KOPT-K1 (cell line): ENCODE data around the gene SNED1.

Experiments used
- H3K27ac ChIP-seq: fragments of 200-600 bp; sonication (generic); 2 replicates; pipeline ENCODE4 v1.5.1; 2016; ENCODE audit warnings: antibody characterized with exemption, mild to moderate bottlenecking, low read depth, low read length; ENCODE audit not compliant: poor library complexity, severe bottlenecking
- H3K36me3 ChIP-seq: fragments of 200-600 bp; sonication (generic); 2 replicates; pipeline ENCODE4 v1.5.1; 2017; ENCODE audit warnings: antibody characterized with exemption, mild to moderate bottlenecking, low read length, moderate library complexity; ENCODE audit not compliant: insufficient read depth
- H3K9me3 ChIP-seq: fragments of 200-600 bp; sonication (generic); 2 replicates; pipeline ENCODE4 v1.5.1; 2017; ENCODE audit warnings: antibody characterized with exemption, low read length, mild to moderate bottlenecking; ENCODE audit not compliant: insufficient read depth, poor library complexity, severe bottlenecking

Gene SNED1

GRCh38 chr2:240981871-240982800 is 16.3 kb upstream of the SNED1 start:
- Histone ChIP-seq H3K9me3 (no peaks in the 10 kb centered on the region), H3K27ac (no peak overlapping the region), H3K36me3 (no peaks in the 10 kb centered on the region)

- Histone ChIP-seq H3K36me3 (no peaks in the 10 kb centered on the region), H3K9me3 (no peaks in the 10 kb centered on the region)
Observed at GRCh38 chr2:240982821-240983281, 15.6 kb upstream of the SNED1 start.

GRCh38 chr2:240983361-240983995 is 14.9 kb upstream of the SNED1 start:
- Histone ChIP-seq H3K36me3 (no peaks in the 10 kb centered on the region), H3K27ac (no peak overlapping the region), H3K9me3 (no peaks in the 10 kb centered on the region)

More at GRCh38 chr2:240982821-240983281, 15.6 kb upstream of the SNED1 start:
- no peak overlapping the region for H3K27ac ChIP-seq

- no peaks in the 10 kb centered on the region for H3K9me3 ChIP-seq
- no peak overlapping the region for H3K27ac ChIP-seq
- no peaks in the 10 kb centered on the region for H3K36me3 ChIP-seq
Observed at GRCh38 chr2:240983996-240984498, 14.4 kb upstream of the SNED1 start.

GRCh38 chr2:240985881-240986786 is 12.3 kb upstream of the SNED1 start:
- Histone ChIP-seq H3K36me3 (no peaks in the 10 kb centered on the region), H3K27ac (no peak overlapping the region)

GRCh38 chr2:240986787-240987411 is 11.5 kb upstream of the SNED1 start:
- H3K27ac ChIP-seq: no peak overlapping the region
- no peaks in the 10 kb centered on the region for H3K9me3 ChIP-seq
- no peaks in the 10 kb centered on the region for H3K36me3 ChIP-seq

More at GRCh38 chr2:240985881-240986786, 12.3 kb upstream of the SNED1 start:
- no peaks in the 10 kb centered on the region for H3K9me3 ChIP-seq

- no peak overlapping the region for H3K27ac ChIP-seq
- H3K9me3 ChIP-seq: no peaks in the 10 kb centered on the region
- no peaks in the 10 kb centered on the region for H3K36me3 ChIP-seq
Observed at GRCh38 chr2:240987588-240987987, 10.8 kb upstream of the SNED1 start.

- H3K27ac ChIP-seq: no peak overlapping the region
- no peaks in the 10 kb centered on the region for H3K9me3 ChIP-seq
- H3K36me3 ChIP-seq: no peaks in the 10 kb centered on the region
Observed at GRCh38 chr2:240988146-240988545, 10.3 kb upstream of the SNED1 start.

GRCh38 chr2:240988571-240989271 is 9.7 kb upstream of the SNED1 start:
- H3K9me3 ChIP-seq: no peaks in the 10 kb centered on the region
- no peak overlapping the region for H3K27ac ChIP-seq
- no peaks in the 10 kb centered on the region for H3K36me3 ChIP-seq

GRCh38 chr2:240989451-240990265 is 8.8 kb upstream of the SNED1 start:
- Histone ChIP-seq H3K27ac (no peak overlapping the region), H3K36me3 (no peaks in the 10 kb centered on the region), H3K9me3 (no peaks in the 10 kb centered on the region)

- no peak overlapping the region for H3K27ac ChIP-seq
- H3K36me3 ChIP-seq: no peaks in the 10 kb centered on the region
- no peaks in the 10 kb centered on the region for H3K9me3 ChIP-seq
Observed at GRCh38 chr2:240990266-240990529, 8.2 kb upstream of the SNED1 start.

- Histone ChIP-seq H3K9me3 (no peaks in the 10 kb centered on the region), H3K36me3 (no peaks in the 10 kb centered on the region), H3K27ac (no peak overlapping the region)
Observed at GRCh38 chr2:240990726-240991377, 7.6 kb upstream of the SNED1 start.
